HG02943 (cell line): ENCODE results near the gene ZNF385D.

Experiments used
- ATAC-seq: cut with Tn5 transposase; IDR thresholded peaks from one replicate; pipeline ENCODE4 v1.9.1; 2021; ENCODE audit warnings: mild to moderate bottlenecking, low read depth, moderate library complexity; ENCODE audit not compliant: unreplicated experiment

The ZNF385D gene

DNA sequence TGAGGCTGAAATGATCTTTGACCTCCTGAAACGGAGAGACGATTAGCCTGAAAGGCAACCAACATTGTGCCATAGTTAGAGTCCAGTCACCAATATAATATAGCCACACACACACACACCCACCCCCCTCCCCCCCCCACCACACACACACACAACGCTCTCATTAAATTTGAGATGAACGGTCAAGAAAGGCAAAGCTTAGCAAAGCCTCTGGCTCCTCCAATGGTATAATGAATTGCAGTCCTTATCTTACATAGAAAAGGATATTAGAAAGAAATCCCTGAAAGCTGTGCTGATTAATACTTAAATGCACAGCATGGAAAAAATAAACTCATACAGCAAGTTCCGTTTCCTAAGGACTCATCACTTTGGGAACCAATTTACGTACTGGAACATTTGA lies 876 bp upstream of the ZNF385D start:
- ATAC-seq, result no peak

DNA sequence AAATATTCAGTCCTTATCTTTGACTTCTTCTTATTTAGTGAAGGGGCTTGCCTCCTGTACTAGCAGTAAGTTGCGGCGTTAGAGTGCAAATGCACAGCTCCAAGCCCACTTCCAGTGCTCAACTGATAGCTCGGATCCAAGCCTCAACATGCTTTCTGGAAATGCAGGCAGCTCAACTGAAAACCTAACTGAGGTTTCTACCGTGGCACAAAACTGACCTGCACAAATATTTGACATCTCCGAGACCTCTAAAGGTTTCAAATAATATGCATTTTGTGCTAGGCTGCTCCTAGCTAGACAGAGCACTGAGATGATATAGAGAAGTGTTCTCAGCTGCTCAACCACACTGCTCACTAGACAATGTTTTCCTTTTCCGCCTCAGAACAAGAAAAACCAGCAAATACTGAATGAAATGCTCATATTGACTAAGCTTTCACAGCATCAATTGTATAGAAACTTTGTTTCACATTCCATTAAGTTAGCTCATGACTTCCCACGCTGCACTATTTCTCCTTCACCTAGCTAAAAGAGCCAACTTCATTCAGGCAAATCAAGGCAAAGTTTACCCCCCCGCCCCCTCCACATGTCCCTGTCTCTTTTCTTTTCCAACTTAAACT lies 822 bp downstream of the ZNF385D start:
- ATAC-seq, result no peak

DNA sequence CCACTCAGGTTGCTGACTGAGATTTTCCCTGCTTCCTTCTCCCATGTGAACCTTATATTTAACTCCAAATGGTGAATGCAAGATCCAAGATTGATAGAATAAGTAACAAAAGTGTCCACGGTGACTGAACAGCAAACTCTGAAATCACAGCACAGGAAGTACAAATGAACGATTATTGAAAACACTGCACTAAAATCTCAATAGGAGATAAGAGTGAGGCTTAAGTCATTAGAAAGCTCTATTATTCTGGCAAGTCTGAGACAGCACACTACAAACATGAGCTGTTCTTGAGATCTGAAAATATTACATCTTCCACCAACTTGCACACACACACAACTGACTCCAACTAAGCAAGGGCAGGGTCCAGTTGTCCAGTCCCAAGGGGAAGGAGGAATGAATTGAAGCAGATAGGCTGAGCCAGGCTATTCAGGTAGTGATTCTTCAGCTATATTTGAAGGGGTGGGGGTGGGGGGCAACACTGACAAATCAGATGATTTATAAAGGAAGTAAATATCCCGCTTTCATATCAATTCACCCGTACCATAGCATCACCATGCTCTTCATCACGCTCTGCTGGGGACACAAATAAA lies 2.9 kb downstream of the ZNF385D start:
- ATAC-seq, result no peak

DNA sequence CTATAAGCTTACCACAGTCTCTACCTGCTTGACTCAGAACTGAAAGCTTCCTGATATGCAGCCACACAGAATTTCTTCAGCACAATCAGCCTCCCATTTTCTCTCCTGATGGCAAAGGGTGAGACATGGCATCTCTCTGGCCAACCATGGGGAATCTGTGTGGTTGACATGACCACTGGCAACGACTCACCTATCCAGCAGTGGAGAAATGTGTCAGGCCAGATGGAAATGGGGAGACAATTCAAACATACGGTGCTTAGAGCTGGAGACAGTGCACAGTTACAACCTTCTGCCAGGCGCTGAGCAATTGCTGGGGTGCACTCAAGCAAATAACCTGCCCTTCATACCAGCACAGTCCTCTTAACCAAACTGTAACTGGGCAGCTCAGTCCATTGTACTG lies 3.6 kb downstream of the ZNF385D start:
- no peak for ATAC-seq

DNA sequence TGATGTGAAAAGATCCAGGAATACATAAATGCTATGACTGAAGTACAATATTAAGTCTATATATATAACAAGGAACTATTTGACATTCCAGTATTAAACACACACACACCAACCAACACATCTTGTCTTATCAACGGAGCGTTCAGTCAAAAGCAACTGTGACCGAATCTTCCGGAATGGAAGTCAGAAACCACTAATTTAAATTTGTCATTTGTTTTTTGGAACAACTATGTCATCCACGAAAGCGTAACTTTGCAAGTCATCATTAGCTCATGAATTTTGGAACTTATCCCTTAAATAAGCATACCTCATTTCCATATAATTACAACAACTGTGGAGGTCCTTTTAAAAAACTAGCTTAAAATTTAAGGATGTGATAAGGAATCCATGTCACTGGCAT lies 5.0 kb downstream of the ZNF385D start:
- ATAC-seq, result no peak

DNA sequence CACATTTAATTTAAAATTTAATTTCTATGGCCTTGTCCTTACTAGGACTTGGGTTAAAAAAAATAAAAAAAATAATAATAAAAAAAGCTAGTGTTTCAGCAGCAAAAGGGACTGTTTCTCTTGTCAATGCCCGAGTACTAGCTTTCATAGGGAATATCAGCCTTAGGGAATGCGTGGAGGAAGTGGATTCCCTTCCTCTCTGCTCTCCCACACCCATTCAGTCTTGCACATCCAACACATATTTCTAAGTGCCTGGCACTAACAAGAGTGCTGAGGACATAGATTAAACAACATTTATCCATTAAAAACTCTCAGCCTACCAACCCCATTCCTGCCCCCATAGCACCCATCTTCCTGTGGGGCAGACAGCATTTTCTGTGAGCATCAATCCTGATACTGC lies 6.2 kb downstream of the ZNF385D start:
- ATAC-seq, result no peak

DNA sequence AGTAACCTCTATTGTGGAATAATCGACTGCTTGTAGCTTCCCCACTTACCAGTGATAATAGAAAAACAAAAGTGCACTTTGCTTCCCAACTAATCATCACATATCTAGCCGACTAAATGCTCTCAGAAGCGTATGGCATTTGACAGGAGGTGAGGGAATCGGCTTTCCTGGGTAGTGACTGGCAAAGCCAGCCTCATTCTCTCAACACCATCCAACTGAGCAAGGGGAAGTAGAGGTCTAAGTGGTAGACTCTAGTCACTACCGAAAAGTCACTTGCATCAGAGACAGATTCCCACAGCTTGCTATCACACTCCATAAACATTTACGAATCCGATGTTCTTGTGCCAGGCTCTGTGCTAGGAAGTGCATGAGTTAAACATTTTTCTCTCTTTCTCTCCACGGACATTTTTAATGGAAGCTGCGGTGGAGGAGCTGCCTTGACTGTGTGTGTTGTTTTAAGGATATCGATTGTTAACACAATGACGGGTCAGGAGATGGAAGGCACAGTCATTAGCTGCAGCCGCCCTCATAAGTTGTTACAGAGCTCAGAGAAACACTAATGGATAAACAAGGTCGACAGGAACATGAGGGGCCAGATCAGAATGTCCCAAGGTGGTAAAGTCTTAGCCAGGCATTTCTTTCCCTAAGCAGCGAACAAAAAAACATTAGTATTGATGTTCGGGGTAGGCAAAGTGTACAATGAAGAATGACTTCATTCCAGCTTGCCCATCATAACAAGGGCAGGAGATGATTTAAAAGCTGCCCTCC lies 11.9 kb downstream of the ZNF385D start:
- ATAC-seq, result no peak

DNA sequence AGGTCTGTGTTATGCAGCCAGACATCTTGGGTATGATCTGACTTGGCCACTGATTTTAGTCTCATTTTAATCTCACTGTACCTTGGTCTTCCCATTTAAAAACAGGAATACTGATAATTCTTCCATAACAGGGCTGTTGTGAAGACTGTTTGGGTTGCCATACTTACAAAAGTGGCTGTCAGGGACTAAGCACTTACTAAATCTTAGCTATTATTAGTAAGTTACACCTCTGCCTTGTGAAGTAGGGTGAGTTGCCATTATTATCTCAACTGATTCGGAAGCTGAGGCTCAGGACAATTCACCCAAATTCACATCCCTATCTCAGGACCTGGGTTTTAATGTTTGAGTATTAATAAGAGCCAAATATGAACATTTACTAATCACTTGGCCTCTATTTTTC lies 12.7 kb downstream of the ZNF385D start:
- no peak for ATAC-seq

DNA sequence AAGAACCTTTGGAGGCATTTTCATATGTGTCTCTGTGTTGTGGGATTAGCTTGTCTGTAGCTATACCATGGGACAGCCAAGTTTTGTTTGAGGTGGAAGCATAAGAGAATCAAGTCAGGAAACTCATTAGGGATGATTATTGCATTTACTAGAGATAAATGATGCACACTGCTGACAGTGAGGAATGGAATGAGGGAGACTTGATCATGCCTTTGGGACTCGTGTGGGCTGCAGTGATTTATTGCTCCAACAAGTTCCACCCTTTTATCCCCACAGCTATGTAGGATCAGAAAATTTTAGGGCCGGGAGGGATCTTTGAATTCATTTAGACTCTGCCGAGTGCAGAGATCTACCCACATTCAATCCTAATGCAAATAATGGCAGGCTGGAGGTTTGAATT lies 16.3 kb downstream of the ZNF385D start:
- ATAC-seq, result no peak

DNA sequence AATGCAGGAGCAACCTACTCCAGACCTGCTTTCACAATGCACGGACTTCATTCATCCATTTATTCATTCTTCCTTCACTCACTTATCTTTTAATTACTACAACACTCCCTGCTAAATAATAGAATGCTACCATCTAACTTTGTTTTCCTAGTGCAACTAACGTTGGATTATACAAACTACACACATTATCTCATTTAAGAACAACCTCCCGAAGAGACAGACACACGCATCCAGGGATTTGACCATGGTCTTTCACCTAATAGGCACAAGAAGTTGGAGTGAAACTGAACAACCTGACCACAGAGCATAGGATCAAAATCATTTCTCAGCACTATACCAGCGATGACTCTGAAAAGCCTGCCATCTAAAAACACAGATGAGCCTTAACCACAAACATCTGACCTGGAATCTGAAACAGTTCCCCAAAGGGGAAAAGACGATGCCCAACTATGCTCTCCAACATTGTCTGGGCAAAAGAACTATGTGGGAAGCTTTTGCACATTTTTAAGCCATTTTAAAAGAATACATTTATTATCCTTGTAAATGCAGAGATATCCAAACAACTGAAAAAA lies 21.0 kb downstream of the ZNF385D start:
- no peak for ATAC-seq

DNA sequence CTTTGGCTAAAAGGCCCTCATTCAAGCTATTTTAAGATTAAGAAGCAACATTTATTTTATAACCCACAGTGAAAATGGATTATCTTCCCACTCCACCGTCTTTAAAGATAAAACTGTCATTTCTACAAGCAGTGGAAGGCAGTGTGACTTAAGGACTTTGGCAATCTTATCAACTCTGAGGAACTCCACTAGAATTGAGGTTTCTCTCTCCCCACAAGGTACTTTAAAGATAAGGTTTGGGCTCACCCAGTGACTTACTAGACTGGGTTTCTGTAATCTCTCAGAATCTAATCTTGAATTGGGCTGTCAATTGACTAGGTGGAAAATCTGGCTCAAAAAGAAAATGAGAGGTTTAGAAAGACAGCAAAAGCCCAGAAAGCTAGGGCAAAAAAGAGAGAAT lies 21.7 kb downstream of the ZNF385D start:
- ATAC-seq, result no peak

DNA sequence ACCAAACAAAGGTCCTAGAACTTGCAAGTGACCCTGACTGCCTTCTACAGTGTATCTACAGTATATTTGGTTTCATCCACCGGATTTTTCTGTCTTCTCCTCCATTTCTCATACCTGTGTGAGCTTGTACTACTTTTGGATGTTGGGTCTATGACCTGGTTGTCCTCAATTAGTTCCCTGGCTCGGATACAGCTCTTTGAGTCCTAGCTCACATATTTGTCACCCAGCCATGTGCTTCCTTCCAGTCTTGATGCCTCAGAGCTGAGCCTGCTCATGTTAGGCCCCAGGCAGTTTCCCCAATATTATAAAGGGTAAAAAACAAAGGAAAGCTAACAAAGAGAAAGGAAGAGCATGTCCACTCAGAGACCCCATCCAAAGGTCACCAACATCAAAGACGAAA lies 28.2 kb downstream of the ZNF385D start:
- no peak for ATAC-seq

DNA sequence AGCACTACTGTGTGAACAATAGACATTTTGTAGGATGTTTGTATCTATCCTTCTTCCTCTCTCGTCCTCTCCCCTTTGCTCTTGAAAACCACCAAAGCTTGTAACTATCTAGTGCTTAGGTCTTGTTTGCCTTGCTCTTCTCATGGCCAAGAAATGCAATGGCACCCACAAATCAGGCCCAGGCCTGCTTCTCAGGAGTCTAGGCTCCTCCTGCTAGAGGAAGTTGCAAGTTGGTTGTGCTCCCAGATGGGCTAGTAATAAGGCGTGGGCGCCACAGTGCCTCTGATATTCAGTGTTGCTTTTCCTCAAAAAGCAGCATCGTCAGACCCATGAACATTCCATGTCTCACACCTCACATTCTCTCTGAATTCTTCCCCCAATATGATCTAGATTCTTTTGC lies 28.7 kb downstream of the ZNF385D start:
- ATAC-seq, result no peak

DNA sequence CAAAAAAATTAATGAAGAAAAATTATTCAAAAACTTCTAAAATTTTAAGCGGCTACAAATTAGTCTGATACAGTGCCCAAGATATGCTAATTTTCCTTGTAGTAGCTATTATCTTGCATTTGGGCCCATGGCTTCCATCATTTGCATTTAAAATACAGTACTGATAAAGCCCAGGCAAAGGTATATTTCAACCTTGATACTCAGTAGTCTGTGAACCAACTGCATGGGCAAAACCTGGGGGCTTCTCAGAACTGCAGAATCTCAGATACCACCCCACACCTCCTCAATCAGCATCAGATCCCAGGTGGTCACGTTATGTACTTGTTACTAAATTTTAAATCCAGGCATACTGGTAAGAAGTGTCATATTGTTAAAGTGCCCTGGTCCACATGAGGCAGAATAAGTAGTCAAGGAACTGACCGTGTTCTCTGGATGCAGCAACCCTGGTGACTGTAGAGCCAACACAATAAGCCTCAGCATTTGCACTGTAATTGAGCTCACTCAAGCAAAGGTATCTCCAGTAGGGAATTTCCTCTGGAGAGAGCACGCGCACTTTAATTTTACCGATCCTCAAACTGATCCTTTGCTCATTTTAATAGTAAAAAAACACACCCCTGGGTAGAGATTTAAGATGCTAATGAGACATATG lies 31.9 kb downstream of the ZNF385D start:
- ATAC-seq, result no peak

DNA sequence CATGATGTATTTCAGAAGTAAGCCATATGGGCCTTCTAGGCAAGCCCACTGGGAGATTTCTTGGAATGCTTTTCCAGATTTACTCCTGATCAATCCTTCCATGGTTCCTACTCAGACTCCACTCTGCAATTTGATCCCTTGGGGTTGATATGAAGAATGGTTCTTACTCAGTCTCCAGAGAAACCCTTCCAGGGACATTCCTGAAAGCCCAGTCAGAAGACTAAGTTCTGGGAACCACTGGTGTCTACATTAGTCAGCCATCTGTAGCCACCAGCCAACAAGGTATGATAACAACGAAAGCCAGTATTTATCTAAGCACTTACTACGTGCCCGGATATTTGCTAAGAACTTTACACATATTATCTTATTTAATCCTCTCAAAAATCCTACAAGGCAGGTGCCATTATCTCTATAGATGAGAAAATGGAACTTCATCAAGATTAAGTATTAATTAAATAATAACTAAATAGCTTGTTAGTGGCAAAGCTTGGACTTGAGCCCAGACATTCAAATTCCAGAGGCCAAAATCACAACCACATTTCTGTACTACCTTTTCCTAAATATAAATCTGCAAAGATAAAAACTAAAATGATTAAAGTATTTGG lies 32.7 kb downstream of the ZNF385D start:
- ATAC-seq, result no peak

DNA sequence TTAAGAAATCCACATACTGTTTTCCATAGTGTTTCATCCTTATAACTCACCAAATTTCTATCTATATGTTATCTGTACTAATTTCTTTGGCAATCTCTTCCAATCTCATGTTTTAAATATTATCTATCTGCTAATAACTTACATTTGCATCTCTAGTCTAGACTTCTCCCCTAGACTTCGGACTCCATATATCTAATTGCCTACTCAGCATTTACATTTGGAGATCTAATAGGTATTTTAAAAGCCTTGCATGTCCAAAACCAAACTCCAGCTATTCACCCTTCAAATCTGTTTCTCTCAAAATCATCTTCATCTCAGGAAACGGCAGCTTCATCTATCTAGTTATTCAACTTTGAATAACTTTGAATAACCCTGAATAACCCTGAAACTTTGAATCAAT lies 35.3 kb downstream of the ZNF385D start:
- no peak for ATAC-seq

DNA sequence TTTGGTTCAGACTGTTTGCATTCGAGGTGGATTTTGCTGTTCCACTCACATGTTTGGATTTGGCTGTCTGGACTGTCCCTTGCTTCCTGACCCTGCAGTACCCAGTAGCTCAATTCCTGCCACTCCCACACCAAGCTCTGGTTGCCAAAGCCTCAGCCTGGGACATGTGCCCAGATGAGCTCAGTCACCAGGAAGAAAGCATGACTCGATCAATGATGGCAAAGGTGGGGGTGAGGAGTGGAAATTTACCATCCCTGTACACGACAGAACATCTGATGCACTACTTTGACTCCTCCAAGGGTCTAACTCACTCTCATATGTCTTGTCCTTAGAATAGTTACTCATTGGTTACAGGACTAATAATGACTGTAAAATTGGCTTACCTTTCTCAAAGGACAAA lies 45.2 kb downstream of the ZNF385D start:
- no peak for ATAC-seq

DNA sequence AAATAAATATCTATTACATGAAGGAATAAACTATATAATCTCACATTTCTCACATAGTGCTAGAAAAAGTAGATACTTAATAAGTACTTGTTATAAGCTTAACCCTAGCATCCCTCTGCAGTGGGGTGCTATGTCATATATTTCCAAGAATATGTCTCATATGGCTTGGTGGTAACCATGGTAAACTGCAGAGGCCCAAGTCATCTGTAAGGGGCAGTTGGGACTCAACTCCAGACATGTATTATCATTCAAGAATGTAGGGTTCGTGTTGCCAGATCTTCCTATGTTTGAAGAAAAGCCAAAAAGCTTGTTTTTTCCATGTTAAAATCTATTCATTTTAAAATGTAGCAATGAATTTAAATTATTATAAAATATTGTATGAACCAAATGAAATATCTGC lies 46.2 kb downstream of the ZNF385D start:
- no peak for ATAC-seq

DNA sequence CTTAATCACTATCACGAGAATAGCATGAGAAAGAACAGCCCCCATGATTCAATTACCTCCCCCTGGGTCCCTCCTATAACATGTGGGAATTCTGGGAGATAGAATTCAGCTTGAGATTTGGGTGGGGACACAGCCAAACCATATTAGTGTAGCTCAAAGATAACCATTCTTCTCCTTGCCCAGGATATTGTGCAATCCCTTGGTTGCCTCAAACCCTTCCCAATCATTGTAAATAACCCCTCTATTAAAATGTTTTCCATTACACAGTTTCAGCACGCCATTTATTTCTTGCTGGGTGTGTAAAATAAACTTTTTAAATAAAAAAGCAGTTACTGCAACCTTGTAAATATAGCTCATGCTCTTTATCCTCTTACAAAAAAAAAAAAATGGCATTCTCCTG lies 47.7 kb downstream of the ZNF385D start:
- no peak for ATAC-seq

DNA sequence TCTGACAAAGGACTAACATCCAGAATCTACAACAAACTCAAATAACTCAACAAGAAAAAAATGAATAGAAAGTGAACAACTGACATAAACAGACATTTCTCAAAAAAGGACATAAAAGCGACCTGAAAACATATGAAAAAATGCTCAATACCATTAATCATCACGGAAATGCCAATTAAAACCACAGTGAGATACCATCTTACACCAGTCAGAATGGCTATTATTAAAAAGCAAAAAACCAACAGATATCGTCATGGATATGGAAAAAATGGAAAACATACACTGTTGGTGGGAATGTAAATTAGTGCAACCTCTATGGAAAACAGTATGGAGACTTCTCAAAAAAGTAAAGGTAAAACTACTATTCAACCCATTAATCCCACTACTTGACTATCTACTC lies 53.3 kb downstream of the ZNF385D start:
- no peak for ATAC-seq

DNA sequence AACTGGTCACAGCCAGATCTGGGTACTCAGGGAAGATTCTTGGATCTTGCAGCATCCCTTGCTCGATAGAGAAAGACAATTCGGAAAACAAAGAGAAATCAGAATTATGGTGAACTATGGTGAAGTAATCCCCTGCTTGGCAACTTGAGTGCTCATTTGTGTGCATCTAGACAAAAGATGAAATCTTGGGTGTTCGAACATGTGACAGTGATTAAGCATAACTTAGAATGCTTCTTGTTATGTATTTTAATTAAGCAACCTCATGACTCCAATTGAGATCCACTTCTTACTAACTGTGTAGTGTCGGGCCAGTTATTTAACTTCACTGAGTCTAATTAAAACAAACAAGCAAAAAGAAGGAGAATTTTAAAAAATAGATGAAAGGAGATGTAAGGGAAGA lies 56.5 kb downstream of the ZNF385D start:
- ATAC-seq, result no peak
